GM12872 (cell line): ENCODE results near the gene C22orf23.

Experiments
- TF ChIP-seq, protein P1 (sequence below): IDR thresholded peaks from 3 replicates; pipeline ENCODE4 v1.5.1; 2011; ENCODE audit warnings: low read depth, mild to moderate bottlenecking, low read length, moderate library complexity; ENCODE audit not compliant: insufficient read depth

Gene C22orf23

GRCh38 chr22:37979782-37980181 is 26.4 kb upstream of the C22orf23 start:
- TF ChIP-seq, protein P1, sequence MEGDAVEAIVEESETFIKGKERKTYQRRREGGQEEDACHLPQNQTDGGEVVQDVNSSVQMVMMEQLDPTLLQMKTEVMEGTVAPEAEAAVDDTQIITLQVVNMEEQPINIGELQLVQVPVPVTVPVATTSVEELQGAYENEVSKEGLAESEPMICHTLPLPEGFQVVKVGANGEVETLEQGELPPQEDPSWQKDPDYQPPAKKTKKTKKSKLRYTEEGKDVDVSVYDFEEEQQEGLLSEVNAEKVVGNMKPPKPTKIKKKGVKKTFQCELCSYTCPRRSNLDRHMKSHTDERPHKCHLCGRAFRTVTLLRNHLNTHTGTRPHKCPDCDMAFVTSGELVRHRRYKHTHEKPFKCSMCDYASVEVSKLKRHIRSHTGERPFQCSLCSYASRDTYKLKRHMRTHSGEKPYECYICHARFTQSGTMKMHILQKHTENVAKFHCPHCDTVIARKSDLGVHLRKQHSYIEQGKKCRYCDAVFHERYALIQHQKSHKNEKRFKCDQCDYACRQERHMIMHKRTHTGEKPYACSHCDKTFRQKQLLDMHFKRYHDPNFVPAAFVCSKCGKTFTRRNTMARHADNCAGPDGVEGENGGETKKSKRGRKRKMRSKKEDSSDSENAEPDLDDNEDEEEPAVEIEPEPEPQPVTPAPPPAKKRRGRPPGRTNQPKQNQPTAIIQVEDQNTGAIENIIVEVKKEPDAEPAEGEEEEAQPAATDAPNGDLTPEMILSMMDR: no peak

DNA sequence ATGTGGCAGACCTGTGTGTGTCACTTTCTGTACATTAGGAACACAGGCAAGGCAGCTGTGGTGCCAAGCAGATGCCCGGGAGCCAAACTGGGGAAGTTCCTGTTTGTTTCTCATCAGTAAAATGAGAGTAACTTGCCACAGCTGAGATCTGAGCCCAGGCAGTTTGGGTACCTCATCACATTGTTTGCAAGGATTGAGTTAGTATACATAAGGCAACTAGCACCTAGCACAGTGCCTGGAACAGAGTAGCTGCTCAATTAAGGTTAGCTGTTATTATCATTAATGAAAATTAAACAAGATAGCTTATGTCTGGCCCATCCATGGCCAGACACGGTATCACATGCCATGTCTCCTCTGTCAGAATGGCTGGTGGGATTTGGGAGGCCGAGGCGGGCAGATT is 23.1 kb upstream of the C22orf23 start:
- TF ChIP-seq, protein P1: no peak

GRCh38 chr22:37975153-37975552 is 21.8 kb upstream of the C22orf23 start:
- TF ChIP-seq, protein P1: no peak

GRCh38 chr22:37973271-37974170 is 20.1 kb upstream of the C22orf23 start:
- TF ChIP-seq, protein P1: no peak

- TF ChIP-seq, protein P1: no peak
Observed at GRCh38 chr22:37972527-37972926, 19.1 kb upstream of the C22orf23 start.

DNA sequence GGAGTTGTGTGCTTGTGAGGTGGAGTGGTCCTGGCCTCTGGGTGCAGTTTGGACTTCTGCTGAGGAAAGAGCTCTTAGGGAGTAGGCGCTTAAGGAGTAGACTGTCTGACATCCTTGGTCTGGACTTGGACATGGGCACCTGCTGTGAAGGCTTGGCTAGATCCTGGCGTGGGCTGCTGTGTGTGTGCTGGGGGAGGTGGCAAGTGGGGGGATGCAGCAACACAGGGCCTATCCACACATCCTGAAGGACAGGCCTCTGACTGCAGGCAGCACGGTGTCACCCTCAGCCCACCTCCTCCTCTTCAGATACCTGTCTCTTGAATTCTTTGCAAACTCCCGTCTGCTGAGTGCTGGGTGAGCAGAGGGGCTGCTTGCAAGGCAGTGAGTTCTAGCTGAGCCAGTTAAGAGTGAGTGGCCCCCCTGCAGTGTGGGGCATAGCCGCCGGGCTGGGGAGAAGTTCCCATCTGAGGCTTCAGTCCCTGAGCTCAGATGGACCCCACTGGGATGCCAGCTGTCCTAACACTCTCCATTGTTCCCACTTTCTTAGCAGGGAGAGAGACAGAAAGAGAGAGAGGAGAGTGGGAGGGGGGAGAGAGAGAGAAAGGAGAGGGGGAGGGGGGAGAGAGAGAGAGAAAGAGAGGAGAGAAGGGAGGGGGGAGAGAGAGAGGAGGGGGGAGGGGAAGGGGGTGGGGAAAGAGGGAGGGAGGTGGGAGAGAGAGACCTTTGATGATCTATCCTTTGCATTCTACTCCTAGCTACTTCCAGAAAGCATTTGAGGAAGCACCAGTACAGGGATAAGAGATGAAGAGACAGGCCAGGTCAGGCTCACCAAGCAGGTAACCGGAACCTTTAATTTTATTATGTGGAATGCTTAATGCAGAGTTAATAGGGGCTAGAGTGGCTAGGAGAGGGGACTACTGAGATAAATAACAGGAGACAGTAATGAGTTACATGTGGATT is 18.4 kb upstream of the C22orf23 start:
- TF ChIP-seq, protein P1: no peak

- TF ChIP-seq, protein P1: no peak
Observed at GRCh38 chr22:37970864-37971263, 17.5 kb upstream of the C22orf23 start.
